HEK293T (cell line): ENCODE data around the gene CCDC33.

ENCODE experiments used
- BHLHE40 ChIP-seq: fragments of 450-650 bp; IDR thresholded peaks from 2 replicates; pipeline ENCODE4 v1.6.1; 2016; ENCODE audit warnings: mild to moderate bottlenecking, moderate library complexity, borderline replicate concordance
- FOXA1 ChIP-seq: fragments of 450-650 bp; IDR thresholded peaks from 2 replicates; pipeline ENCODE4 v1.6.1; 2016; ENCODE audit warnings: mild to moderate bottlenecking
- FOXM1 ChIP-seq: fragments of 450-650 bp; IDR thresholded peaks from 2 replicates; pipeline ENCODE4 v1.6.1; 2017; ENCODE audit warnings: mild to moderate bottlenecking, borderline replicate concordance
- LEF1 ChIP-seq: fragments of 450-650 bp; IDR thresholded peaks from 2 replicates; pipeline ENCODE4 v1.6.1; 2017; ENCODE audit warnings: mild to moderate bottlenecking, borderline replicate concordance
- SP1 ChIP-seq: fragments of 450-650 bp; IDR thresholded peaks from 2 replicates; pipeline ENCODE4 v1.6.1; 2017
- SUZ12 ChIP-seq: fragments of 450-650 bp; IDR thresholded peaks from 2 replicates; pipeline ENCODE4 v1.6.1; 2016; ENCODE audit warnings: mild to moderate bottlenecking
- ZNF384 ChIP-seq: fragments of 450-650 bp; IDR thresholded peaks from 2 replicates; pipeline ENCODE4 v1.6.1; 2016

DNA sequence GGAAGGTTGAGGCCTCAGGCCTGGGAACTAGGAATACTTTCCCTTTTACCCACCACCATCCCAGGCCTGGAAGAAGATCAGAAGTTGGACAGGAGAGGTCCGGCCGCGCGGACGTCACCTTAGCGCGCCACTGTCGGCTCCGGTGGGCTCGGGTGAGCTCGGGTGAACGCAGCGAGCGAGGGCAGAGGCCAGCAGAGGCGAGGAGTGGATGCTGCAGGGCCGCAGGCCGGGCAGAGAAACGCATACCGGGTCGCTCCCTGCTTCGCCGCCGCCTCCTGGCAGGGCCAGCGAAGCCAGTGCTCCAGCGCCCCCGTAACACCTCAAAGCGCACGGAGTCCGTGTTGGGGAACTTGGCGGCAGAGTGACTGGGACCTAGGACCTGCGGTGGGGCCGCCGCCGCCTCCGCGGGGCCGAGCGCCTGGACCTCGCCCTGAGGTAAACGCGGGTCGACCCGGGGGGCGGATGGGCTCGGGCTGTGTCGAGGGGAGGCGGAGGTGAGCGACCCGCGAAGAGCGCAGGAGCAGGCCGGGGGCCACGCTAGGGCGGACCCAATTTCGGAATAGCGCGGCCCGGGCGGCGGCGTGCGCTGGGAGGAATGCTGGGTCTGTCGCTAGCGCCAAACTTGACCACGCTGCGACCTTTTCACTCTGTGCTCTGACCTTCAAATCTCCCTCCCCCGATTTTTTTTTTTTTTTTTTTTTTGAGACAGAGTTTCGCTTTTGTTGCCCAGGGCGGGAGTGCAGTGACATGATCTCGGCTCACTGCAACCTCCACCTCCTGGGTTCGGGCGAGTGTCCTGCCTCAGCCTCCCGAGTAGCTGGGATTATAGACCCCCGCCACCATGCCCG is 129.7 kb downstream of the CCDC33 start:
- TF ChIP-seq BHLHE40 (no peak), SP1 (no peak), LEF1 (no peak), FOXM1 (no peak), FOXA1 (no peak), SUZ12 (no peak), ZNF384 (no peak)
